ENCODE results near the gene FNDC3B.
A peak's percentile ranks its signal among the peaks of the same experiment; 100 is the strongest.

FNDC3B gene

GRCh38 chr3:172119266-172119969, 80.0 kb downstream of the FNDC3B start:
- DNase-seq: no peak

GRCh38 chr3:172120912-172121311, 81.5 kb downstream of the FNDC3B start:
- no peak for DNase-seq

GRCh38 chr3:172121981-172122380, 82.6 kb downstream of the FNDC3B start:
- DNase-seq: no peak

- DNase-seq: no peak
Measured at GRCh38 chr3:172124271-172124670, 84.9 kb downstream of the FNDC3B start.

GRCh38 chr3:172125053-172125452, 85.7 kb downstream of the FNDC3B start:
- DNase-seq: no peak

- DNase-seq: peak; percentile 75
Measured at GRCh38 chr3:172125963-172126457, 86.6 kb downstream of the FNDC3B start.

- peak; percentile 41 for DNase-seq
Measured at GRCh38 chr3:172126741-172127140, 87.4 kb downstream of the FNDC3B start.

- DNase-seq: no peak
Measured at GRCh38 chr3:172127141-172127540, 87.8 kb downstream of the FNDC3B start.

GRCh38 chr3:172127929-172128580, 88.7 kb downstream of the FNDC3B start:
- no peak for DNase-seq

- DNase-seq: no peak
Measured at GRCh38 chr3:172128858-172129257, 89.5 kb downstream of the FNDC3B start.

GRCh38 chr3:172129498-172129849, 90.1 kb downstream of the FNDC3B start:
- DNase-seq: no peak

- peak; percentile 98 for DNase-seq
Measured at GRCh38 chr3:172129850-172130716, 90.7 kb downstream of the FNDC3B start.

GRCh38 chr3:172130717-172131050, 91.3 kb downstream of the FNDC3B start:
- DNase-seq: no peak

- no peak for DNase-seq
Measured at GRCh38 chr3:172131746-172132145, 92.4 kb downstream of the FNDC3B start.

- no peak for DNase-seq
Measured at GRCh38 chr3:172132159-172132586, 92.8 kb downstream of the FNDC3B start.

- no peak for DNase-seq
Measured at GRCh38 chr3:172132721-172133311, 93.4 kb downstream of the FNDC3B start.

GRCh38 chr3:172133838-172134237, 94.5 kb downstream of the FNDC3B start:
- no peak for DNase-seq

- no peak for DNase-seq
Measured at GRCh38 chr3:172134352-172134751, 95.0 kb downstream of the FNDC3B start.

GRCh38 chr3:172135185-172135584, 95.8 kb downstream of the FNDC3B start:
- no peak for DNase-seq

- peak; percentile 83 for DNase-seq
Measured at GRCh38 chr3:172135820-172136219, 96.4 kb downstream of the FNDC3B start.

GRCh38 chr3:172136330-172136729, 97.0 kb downstream of the FNDC3B start:
- no peak for DNase-seq

- DNase-seq: no peak
Measured at GRCh38 chr3:172137287-172138192, 98.2 kb downstream of the FNDC3B start.

Measured in fibroblast of skin of abdomen (primary cell).